Renal pelvis (tissue), 12 donors: ENCODE measurements around the gene TGM1. TPM values are rescaled to one million over a fixed set of nuclear protein-coding genes. Genes with fewer than 3 reads are reported as not detected.
A peak's percentile ranks its signal among the peaks of the same experiment; 100 is the strongest.

Experiments
- DNase-seq: peaks from one replicate; pipeline ENCODE4 v3.0.0-alpha.2; 2013
- long read RNA-seq, 16 experiments: transcript quantifications; one replicate each; lab custom pipeline, GENCODE V29; 2026
- polyA plus RNA-seq, 3 donors: library from polyadenylated mRNA; unstranded; fragments of 120-200 nt; gene quantifications; one replicate each; pipeline ENCODE4 v1.2.1, GENCODE V29; 2013; ENCODE audit not compliant: insufficient read length in 3 of 3

TGM1 gene
- polyA plus RNA-seq = 1 to 10 TPM; 1.5 to 4.2 (median 2.5) TPM
- long read RNA-seq, donor 1, partial matches to known transcripts = 35 of 35 reads
- long read RNA-seq, donor 1, other reads (novel, unspliced or antisense) = 0 of 35 reads
- long read RNA-seq, donor 2, partial matches to known transcripts = 29 of 29 reads
- long read RNA-seq, donor 2, other reads (novel, unspliced or antisense) = 0 of 29 reads
- long read RNA-seq, donor 3 = 0 reads
- long read RNA-seq, donor 4 = 0 reads
- long read RNA-seq, donor 5 = 0 reads
- long read RNA-seq, donor 6 = 0 reads
- long read RNA-seq, donor 7 = 0 reads
- long read RNA-seq, donor 8 = 0 reads
- long read RNA-seq, donor 9 = 0 reads
- long read RNA-seq, donor 10 = 0 reads
- long read RNA-seq, donor 11 = 0 reads
- long read RNA-seq, donor 12 = 0 reads
- long read RNA-seq, donor 13, partial matches to known transcripts = 19 of 19 reads
- long read RNA-seq, donor 13, other reads (novel, unspliced or antisense) = 0 of 19 reads
- long read RNA-seq, donor 14 = 0 reads
- long read RNA-seq, donor 15 = 0 reads
- long read RNA-seq, donor 16 = 0 reads

DNA sequence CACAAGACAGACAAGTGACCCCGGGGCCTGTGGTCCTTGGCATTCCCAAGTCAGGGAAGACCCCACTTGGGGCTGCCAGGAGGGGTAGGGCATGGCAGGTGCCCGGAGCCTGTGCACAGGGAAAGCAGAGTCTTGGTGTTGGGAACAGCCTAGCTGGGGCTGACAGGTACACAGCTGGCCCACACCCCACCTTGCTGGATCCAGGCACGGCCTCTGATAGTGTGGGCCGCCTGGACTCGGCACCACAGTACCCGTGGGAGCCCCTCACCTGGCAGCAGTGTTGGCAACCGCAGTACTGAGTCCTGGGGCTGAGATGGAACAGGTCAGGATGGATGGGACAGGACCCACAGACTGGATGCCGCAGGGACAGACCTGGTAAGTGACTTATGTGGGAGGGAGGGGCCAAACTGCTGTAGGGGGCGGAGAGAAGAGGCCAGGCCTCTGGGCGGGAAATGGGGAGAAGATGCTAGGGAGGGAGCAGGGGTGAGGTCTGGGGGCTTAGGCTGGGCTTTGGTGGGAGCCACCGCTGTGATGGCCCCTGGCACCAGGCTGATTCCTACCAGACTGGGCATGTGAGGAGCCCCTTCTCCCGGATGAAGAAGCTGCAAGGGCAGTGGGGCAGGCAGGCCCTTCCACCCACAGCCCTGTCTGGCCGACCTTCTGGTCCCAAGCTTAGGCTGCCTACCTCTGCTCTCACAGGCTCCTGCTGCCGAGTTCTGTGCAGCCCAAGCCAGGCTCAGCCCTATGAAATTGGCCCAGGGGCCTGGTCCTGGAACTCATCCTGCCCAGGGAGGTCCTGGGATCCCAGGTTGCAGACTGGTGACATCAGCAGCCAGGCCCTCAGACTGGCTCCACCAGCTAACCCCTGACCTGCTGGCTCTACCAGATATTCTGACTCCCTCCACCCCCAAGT lies at the start of gene TGM1:
TSS of gene TGM1 (minus strand) at position 357 of the 913 bp plus-strand sequence. CDS start 825 bp downstream, outside the sequence.
- DNase-seq = no peak

DNA sequence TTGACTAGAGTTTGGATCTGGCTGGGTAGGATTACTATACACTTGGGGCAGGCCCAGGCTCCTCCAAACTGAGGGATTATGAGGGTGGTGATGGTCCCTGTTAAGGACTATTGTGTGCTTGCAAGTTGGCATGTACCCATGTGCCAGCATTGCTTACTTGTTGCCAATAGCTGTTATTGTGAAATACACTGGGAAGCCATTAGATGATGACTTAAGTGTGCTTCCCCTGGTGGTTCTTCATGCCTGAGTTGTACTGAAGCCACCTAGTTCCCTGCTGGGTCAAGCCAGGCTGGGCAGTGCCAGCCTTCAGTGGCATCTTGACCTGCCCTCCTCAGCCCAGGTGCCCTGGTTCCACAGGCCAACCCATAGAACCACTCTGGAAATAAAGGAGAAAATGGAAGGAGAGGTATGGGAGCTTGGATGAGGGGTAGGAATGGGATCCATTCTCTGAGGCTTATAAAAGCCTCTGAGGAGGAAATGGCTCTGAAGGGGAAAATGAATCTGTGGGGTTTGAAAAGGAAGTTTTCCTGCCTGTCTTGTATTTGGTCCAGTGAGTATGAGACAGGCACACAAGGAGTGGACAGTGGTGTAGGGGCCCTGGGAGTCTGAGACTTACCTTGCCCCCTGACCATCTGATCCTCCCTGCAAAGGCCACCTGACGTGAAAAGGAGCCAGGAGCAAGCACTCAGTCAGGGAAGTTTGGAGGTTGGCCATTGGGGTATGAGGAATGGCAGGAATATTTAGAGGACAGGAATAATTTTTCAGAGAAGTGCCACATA lies 49.0 kb upstream of the TGM1 start:
- no peak for DNase-seq

DNA sequence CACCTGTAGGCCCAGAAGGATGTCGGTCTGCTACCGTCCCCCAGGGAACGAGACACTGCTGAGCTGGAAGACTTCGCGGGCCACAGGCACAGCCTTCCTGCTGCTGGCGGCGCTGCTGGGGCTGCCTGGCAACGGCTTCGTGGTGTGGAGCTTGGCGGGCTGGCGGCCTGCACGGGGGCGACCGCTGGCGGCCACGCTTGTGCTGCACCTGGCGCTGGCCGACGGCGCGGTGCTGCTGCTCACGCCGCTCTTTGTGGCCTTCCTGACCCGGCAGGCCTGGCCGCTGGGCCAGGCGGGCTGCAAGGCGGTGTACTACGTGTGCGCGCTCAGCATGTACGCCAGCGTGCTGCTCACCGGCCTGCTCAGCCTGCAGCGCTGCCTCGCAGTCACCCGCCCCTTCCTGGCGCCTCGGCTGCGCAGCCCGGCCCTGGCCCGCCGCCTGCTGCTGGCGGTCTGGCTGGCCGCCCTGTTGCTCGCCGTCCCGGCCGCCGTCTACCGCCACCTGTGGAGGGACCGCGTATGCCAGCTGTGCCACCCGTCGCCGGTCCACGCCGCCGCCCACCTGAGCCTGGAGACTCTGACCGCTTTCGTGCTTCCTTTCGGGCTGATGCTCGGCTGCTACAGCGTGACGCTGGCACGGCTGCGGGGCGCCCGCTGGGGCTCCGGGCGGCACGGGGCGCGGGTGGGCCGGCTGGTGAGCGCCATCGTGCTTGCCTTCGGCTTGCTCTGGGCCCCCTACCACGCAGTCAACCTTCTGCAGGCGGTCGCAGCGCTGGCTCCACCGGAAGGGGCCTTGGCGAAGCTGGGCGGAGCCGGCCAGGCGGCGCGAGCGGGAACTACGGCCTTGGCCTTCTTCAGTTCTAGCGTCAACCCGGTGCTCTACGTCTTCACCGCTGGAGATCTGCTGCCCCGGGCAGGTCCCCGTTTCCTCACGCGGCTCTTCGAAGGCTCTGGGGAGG lies 47.9 kb upstream of the TGM1 start, which contains the start of gene LTB4R:
TSS of gene LTB4R (plus strand) at position 857 of the 959 bp plus-strand sequence. CDS start 4,150 bp downstream, outside the sequence.
- DNase-seq = peak; percentile 71

DNA sequence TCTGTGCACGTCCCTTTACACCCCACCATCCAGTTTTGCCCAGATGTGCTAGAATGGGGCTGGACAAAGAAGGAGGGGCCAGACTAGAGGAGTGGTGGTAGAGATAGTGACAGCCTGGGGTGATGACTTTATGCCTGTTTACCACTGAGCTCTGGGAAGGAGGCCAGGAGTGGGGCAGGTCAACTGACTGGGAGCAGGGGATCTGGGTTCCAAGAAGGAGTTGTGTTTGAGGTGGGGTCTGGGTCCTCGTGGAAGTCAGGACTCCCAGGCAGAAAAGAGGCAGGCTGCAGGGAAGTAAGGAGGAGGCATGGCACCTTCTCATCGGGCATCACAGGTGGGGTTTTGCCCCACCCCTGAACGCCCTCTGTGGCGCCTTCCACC lies 47.3 kb upstream of the TGM1 start:
- no peak for DNase-seq

DNA sequence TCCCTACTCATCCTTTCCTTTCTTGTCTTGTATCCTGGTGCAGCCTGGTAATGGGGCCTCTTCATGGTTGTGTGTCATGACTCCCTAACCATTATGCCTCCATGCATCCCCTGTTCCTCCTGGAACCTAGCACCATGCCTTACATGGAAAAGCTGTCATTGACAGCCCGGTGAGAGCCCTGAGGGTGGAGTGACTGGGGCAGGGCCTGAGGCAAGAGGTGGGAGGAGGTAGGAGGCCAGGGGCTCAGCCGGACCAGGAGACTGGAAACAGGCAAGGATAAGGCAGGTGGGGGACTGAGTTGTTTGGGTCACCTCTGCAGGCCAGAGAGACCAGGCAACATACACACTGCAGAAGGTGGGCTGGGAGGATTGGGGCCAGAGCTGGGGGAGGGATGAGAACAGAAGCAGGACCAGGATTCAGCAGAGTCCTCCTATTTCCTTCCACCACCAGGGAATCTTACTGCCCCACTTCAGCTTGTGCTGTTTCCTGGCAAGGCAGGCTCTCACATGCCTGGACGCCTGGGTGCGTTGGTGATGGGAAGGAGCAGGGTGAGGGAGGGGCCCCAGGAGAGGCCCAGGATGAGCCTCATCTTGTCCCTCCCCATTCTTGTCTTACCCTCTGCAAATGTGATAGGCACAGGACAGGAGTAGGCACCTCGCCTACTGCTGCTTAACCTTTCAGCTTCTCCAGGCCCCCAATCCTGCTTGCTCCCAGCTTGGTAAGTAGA lies 46.7 kb upstream of the TGM1 start, which contains the start of gene LTB4R2:
TSS of gene LTB4R2 (plus strand) at position 603 of the 727 bp plus-strand sequence. CDS start 525 bp downstream, outside the sequence.
- DNase-seq = no peak

DNA sequence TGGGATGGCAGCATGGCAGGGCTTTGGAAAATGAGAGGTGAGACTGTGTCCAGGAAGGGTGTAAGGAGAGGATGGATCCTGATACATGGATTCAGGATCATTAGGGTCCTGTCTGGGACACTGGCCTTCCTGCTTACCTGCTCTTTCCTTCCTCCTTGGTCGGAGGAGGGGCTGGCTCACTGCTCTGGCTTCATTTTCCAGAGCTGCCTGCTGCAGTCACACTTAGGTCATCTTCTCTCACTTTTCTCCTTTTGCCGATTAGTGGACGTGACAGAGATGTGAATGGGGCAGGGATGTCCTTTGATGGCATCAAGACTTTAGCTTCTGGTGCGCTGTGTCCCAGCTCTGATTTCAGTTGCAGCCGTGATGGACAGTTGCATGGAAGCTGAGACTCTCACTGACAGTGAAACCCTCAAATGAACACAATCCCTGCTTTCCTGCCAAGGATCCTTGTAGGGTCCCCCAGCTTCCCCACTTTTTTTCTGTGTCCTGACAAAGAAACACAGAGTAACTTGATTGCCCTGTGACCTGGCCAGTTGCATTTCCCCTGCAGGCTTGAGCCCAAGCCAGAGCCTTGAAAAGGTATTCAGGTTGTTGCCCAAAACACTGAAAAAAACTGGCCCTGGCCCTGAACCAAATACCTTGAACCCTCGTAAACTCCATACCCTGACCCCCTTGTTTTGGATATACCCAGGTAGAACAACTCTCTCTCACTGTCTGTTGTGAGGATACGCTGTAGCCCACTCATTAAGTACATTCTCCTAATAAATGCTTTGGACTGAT lies 45.6 kb upstream of the TGM1 start:
- no peak for DNase-seq

DNA sequence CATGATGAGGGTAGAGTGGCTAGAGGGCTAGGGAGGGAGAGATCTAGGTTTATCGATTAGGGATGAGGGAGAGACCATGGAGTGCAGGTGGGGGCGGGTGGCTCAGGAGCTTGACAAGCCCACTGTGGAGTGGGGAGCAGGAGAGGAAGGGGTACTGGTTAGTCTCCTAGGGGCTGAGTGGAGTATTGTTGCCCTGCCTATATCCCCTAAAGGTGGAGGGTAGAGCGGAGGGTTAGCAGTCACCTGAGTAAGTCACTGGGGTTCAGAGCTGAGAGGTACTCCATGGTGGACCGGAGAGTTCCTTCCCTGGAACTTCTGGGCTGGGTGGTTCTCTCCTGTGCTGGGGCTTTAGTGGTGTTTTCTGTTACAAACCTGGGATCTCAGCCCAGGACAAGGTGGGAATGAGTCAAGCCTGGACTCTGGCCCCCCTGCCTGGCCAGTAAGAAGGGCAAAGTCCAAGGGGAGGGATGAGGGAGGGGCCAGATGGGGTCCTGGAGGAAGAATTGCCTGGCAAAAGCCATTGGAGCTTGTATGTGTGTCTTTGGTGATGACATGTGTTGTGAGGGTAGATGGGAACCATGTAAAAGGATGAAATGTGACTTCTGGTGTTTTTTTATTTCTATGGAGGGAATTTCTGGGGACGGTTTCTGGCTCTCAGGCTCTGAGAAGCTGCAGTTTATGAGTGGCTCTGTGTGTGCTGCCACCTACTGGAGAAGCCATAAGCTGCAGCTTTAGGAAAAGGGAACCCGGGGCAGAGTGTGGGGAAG lies 44.8 kb upstream of the TGM1 start, which contains the start of gene CIDEB:
TSS of gene CIDEB (minus strand) at position 403 of the 767 bp plus-strand sequence. CDS start at position 284, 119 bp downstream.
- DNase-seq = no peak

DNA sequence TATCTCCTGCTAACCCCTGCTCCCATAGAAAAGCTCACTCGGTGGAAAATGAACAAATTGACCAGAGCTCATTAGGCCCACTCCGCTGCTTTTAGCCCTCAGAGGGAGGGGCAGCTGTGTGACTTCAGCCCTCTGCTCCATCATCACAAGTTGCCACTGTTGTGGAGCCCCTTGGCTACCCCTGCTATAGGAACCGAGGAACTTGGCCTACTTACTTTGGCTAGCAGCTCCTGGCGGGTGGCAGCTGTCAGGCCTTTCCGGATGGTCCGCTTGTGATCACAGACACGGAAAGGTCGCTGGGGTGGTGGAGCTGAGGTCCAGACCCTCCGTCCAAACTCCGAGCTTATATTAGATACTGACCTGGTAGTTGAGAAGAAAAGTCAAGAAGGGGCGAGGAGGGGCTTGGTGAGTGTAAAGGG lies 44.2 kb upstream of the TGM1 start:
- no peak for DNase-seq

DNA sequence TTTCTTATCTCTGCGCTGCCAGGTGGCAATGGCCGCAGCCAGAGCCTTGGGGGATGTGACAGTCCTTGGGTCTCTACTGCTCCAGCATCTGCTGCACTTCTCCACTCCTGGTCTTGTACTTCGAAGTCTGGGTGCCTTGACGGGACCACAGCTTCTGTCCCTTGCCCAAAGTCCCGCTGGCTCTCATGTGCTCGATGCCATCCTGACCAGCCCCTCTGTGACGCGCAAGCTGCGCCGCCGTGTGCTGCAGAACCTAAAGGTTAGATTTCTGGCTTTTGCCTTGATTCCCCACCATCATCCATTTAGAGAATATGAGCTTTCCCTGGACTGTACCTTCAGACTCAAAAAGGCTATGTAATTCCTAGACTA lies 41.0 kb upstream of the TGM1 start:
- no peak for DNase-seq

DNA sequence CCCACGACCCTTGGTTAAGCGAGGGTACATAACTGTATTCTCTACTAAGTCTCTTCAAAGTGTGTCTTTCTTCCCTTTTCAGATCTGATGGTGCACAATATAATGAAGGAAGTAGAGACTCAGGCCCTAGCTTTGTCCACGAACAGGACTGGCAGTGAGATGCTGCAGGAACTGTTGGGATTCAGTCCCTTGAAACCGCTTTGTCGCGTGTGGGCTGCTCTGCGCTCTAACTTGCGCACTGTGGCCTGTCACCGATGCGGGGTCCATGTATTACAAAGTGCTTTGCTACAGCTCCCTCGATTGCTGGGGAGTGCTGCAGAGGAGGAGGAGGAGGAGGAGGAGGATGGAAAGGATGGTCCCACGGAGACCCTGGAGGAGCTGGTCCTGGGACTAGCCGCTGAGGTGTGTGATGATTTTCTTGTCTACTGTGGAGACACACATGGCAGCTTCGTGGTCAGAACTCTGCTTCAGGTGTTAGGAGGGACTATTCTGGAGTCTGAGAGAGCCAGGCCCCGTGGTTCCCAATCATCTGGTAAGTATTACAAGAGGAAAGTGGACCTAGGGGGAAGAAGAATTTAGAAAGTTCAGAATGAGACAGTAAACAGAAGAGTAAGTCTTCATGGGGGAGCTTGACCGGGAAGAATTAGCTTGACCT lies 37.5 kb upstream of the TGM1 start:
- no peak for DNase-seq

DNA sequence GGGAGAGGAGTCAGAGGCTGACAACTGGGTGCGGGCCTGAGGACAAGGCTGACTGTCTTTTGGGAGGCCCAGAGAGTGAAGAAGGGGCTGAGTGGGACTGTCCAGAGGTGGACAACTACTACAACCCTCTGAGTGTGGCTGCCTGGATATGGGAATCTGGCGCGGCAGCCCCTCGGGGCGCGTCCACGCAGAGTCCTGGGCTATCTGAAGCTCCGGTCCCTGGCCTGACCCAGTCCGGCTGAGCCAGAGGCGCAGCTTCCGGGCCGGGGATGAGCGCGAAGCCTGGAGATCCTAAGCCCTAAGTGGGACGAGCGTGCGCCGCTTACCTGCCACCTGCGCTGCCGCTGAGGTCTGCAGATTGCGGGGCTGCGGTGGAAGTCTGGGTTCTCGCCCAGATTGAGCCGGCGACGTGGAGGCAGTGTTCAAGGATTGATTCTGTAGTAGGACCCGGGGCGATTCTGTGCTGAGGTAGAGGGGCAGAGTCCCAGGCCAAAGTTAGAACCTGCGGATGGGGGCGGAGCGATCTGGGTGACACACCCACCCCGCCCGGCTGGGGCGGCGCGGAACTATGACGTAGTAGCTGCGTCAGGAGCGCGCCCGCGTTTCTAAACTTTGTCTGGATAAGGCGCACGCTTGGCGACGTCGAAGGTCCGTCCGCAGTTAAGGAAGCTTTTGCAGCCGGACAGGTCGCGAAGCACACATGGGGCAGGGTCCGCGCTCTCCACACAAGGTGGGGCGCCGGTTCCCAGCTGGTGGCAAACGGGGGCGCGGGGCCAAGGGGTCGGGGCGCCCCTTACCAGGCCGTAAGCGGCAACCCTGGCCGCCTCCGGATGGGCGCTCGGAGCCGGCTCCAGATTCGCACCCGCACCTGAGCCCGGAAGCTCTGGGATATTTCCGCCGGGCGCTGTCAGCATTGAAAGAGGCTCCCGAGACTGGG lies 36.5 kb upstream of the TGM1 start, which contains the start of the genes DHRS1 and NOP9:
TSS of gene DHRS1 (minus strand) at position 526 of the 937 bp plus-strand sequence. CDS start 674 bp downstream, outside the sequence.
TSS of gene NOP9 (plus strand) at position 596 of the 937 bp plus-strand sequence. CDS start at position 701, 105 bp downstream.
- peak; percentile 91 for DNase-seq

DNA sequence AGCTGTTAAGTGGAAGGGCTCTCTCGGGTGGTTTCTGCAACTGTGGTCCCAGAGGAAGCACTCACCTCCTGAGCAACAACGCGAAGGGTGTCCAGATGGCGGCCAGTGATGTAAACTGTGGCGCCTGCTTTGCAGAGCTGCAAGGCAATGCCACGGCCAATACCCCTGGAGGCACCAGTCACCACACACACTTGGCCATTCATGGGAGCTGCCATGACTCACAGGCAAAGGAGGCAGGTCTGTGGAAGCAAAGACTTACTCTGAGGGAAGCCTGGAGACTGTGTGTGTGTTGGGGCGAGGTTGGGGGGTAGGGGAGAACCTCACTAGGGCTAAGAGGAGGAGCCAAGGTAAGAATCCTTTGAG lies 35.9 kb upstream of the TGM1 start:
- no peak for DNase-seq

DNA sequence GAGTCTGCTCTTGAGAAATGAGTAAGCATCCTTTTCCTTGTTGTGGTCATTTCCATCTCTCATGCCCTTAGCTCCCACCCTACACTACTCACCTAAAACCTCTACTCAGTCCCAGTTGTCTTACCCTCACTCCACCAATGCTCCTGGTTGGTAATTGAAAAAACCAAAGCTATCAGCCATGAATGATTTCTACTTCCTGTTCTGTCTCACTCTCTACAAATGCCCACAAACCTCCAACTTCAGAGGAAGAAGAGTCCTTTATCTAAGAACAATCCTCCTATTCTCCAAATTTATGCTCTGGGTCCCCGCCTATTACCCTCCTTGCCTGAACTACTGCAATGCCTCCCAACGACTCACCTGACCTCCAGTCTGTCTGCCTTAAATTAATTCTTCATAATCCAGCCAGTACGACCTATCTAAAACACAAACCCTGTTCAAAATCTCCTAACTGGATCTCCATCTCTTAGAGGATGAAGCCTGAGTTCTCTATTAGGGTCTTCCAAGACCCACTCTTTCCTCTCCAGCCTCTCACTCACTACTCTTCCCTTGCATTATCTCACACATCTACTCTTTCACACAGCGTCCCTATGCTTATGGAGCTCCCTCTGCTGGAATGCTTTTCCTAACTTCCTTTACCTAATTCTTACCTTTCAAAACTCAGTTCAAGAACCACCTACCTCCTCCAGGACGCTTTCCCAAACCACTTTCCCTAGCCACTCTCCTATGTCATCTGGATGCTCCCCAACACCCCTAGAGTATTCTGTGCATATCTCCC lies 34.4 kb upstream of the TGM1 start:
- DNase-seq = no peak

DNA sequence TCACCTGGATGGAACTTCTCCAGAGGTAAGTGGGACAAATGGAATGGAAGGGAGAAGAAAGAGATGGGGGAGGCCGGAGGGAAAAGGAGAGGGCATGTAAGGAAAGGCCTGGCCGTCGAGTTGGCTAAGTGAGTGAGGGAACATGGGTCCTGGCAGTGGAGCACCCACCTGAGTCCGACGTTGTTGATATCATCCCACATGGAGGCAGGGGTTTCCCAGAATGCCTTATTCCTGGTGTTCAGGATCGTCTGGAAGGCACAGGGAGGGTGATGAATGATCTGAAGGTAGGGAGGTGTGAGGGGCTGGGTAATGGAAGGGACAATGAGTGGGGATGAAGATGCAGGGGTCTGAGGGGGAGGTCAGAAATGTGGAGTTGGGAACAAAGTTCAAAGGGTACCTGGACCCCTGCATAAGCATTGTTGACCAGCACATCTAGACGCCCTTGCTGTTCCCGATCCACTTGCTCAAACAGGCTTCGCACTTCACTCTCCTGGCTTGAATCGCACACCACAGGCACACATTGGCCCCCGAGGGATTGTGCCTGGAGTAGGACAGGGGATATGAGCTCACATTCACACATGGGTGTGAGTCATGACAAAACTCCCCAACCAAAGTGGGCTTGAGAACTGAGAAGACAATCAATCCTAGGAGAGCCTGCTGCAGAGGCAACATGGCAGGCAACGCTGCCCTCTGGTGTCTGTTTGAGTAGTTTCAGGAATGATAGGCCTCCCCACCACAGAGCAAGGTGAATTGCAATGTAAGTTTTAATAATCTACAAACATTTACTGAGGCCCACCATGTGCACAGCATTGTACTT lies 33.6 kb upstream of the TGM1 start:
- peak; percentile 66 for DNase-seq
